Thymus (tissue), 11 donors: Measurements from ENCODE around the gene CD207. TPM values are rescaled to one million over a fixed set of nuclear protein-coding genes. Genes with fewer than 3 reads are reported as not detected.
"Not testable (repeated sequence)": the region's sequence is repeated elsewhere in the genome, so short reads cannot be mapped to it uniquely, and the experiment has no call there.

Experiments used
- DNase-seq, 9 donors: peaks; one replicate each; pipeline ENCODE4 v3.0.0-alpha.2; 2013; ENCODE audit warnings: low spot score in 9 of 9, low read depth in 6 of 9, missing footprints in 1 of 9
- H3K27ac ChIP-seq, 2 donors: one replicate each; pipeline ENCODE4 v1.5.1; 2013; ENCODE audit warnings: control low read depth in 1 of 2, low read depth in 1 of 2, low read length in 1 of 2, mild to moderate bottlenecking in 1 of 2, moderate library complexity in 1 of 2
- H3K27me3 ChIP-seq, 2 donors: one replicate each; pipeline ENCODE4 v1.5.1; 2013; ENCODE audit warnings: low read length in 1 of 2; ENCODE audit not compliant: control insufficient read depth in 2 of 2, insufficient read depth in 1 of 2
- H3K36me3 ChIP-seq, 2 donors: one replicate each; pipeline ENCODE4 v1.5.1; 2013; ENCODE audit warnings: low read length in 1 of 2, mild to moderate bottlenecking in 1 of 2, moderate library complexity in 1 of 2; ENCODE audit not compliant: control insufficient read depth in 2 of 2, insufficient read depth in 2 of 2
- H3K4me1 ChIP-seq, 2 donors: one replicate each; pipeline ENCODE4 v1.5.1; 2013; ENCODE audit warnings: low read length in 2 of 2; ENCODE audit not compliant: control insufficient read depth in 2 of 2, insufficient read depth in 2 of 2
- H3K4me3 ChIP-seq, 2 donors: one replicate each; pipeline ENCODE4 v1.5.1; 2013; ENCODE audit warnings: low read length in 2 of 2, control low read depth in 1 of 2, mild to moderate bottlenecking in 1 of 2
- H3K9me3 ChIP-seq, 2 donors: one replicate each; pipeline ENCODE4 v1.5.1; 2013; ENCODE audit warnings: low read length in 1 of 2, mild to moderate bottlenecking in 1 of 2; ENCODE audit not compliant: control insufficient read depth in 2 of 2, insufficient read depth in 1 of 2
- WGBS: extraction: QIAGEN DNeasy Blood & Tissue Kit; methylation state at CpG from one replicate; pipeline ENCODE4 v1.1.7; 2013; 5-methylcytosine and 5-hydroxymethylcytosine counted together
- polyA plus RNA-seq: library from polyadenylated mRNA; stranded (reverse); fragments of 200-250 nt; gene quantifications from one replicate; pipeline ENCODE4 v1.2.3, GENCODE V29; 2013
- total RNA-seq: library from RNA; stranded (reverse); fragments of 120-200 nt; gene quantifications from one replicate; pipeline ENCODE4 v1.2.4, GENCODE V29; 2013
- donor health status: healthy.

CD207 gene
- total and polyA plus RNA-seq, 2 donors = 0.99 to 2.6 TPM

DNA sequence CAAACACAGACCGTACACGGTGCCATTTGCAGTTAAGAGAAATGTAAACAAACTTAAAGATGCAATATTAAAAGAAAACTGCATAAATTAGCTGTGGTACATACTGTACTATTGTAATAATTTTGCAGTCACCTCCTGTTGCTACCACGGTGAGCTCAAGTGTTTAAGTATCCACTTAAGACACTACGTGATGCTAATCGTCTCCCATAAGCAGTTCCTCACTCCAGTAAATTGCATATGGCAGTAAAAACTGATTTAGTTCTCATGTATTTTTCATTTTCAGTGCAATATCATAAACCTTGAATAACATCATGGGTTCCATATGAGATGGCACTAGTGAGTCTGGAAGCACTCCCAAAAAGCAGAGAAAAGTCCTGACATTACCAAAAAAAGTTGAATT is 29.6 kb downstream of the CD207 start:
- 85% methylated on average over 5 of the region's 5 CpGs for WGBS
- H3K4me1 ChIP-seq = no peaks in the 10 kb centered on the region
- no peak overlapping the region for H3K27ac ChIP-seq
- no peak overlapping the region for H3K4me3 ChIP-seq
- H3K9me3 ChIP-seq = no peaks in the 10 kb centered on the region
- no peaks in the 10 kb centered on the region for H3K36me3 ChIP-seq
- no peak for DNase-seq
- H3K27me3 ChIP-seq = peaks cover 0 to 10% of the 10 kb centered on the region in 2 donors

DNA sequence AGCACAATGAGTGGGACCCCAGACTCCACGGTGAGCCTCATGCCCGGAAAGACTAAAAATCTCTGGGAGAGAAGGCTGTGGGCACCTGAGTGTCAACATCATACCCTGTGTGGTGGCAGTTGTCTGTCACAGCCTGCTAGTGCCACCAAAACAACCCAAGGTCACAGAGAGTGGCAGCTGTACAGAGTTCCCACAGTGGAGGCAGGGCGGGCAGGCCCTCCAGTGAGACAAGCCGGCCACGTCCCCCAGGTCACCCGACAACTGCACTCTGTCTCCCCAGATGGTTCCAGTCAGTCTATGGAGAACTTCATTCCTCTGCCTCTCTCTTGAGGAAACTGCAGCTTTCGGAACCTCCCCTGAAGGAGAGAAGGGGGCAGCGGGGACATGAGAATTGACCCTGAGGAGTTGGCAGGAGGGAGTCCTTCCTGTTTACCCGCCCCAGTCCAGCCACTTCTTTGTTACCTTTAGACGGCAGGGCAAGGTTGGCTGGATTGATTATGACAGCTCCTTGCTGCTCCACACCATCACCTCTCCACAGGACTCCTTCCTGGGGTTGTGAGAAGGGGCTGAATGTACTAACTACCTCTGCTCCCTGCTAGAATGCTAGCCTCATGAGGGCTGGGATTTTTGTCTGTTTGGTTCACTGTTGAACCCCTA is 33.9 kb downstream of the CD207 start:
- Histone ChIP-seq H3K27ac (no peak overlapping the region), H3K4me3 (no peak overlapping the region), H3K36me3 (no peaks in the 10 kb centered on the region), H3K9me3 (no peaks in the 10 kb centered on the region), H3K4me1 (no peaks in the 10 kb centered on the region), H3K27me3 (peaks cover 0 to 17% of the 10 kb centered on the region in 2 donors)
- DNase-seq = no peak
- 82% methylated on average over 10 of the region's 10 CpGs for WGBS

DNA sequence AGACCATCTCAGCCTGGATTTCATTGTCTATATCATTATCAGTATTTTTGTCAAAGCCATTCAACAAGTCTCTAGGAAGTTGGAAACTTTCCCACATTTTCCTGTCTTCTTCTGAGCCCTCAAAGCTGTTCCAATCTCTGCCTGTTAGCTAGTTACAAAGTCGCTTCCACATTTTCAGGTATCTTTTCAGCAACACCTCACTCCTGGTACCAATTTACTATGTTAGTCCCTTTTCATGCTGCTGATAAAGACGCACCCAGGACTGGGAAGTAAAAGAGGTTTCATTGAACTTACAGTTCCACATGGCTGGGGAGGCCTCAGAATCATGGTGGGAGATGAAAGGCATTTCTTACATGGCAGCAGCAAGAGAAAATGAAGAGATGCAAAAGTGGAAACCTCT is 35.9 kb downstream of the CD207 start:
- H3K27me3 ChIP-seq = peaks cover 0 to 25% of the 10 kb centered on the region in 2 donors
- H3K4me3 ChIP-seq = no peak overlapping the region
- 95% methylated on average over 2 of the region's 2 CpGs for WGBS
- no peak overlapping the region for H3K27ac ChIP-seq
- no peaks in the 10 kb centered on the region for H3K36me3 ChIP-seq
- no peaks in the 10 kb centered on the region for H3K4me1 ChIP-seq
- DNase-seq = no peak
- H3K9me3 ChIP-seq = no peaks in the 10 kb centered on the region

DNA sequence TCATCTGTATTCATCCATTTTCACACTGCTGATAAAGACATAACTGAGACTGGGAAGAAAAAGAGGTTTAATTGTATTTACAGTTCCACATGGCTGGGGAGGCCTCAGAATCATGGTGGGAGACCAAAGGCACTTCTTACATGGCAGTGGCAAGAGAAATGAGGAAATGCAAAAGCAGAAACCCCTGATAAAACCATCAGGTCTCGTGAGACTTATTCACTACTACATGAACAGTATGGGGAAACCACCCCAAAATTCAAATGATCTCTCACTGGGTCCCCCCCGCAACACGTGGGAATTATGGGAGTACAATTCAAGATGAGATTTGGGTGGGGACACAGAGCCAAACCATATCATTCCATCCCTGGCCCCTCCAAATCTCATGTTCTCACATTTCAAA is 37.6 kb downstream of the CD207 start:
- not testable (repeated sequence) for H3K4me3 ChIP-seq, H3K4me1 ChIP-seq, H3K27ac ChIP-seq, H3K36me3 ChIP-seq, H3K9me3 ChIP-seq, DNase-seq
- WGBS = 91% methylated on average over 3 of the region's 3 CpGs
- H3K27me3 ChIP-seq = peaks cover 3 to 38% of the 10 kb centered on the region in 2 donors

DNA sequence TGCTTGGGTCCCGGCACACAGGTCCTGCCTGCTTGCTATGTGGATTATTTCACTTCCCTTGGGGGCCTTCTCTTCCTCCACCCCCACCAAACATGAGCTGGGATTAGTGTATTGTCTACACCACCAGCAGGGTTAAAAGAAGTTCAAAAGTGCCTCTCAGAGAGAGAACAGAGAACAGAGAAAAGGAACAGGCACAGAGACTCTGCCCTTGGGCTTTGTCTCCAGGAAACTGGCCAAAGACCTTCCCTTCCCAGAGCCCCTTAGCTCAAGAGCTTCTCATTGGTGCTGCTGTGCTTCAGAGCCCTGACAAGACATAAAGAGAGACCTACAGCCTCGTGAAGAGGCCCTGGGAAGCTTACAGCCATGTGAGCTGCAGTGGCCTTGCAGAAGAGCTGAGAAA is 38.1 kb downstream of the CD207 start:
- no peak for DNase-seq
- no peaks in the 10 kb centered on the region for H3K9me3 ChIP-seq
- H3K4me1 ChIP-seq = no peaks in the 10 kb centered on the region
- H3K27ac ChIP-seq = no peak overlapping the region
- no peak overlapping the region for H3K4me3 ChIP-seq
- no peaks in the 10 kb centered on the region for H3K36me3 ChIP-seq
- WGBS = 75% methylated on average over 2 of the region's 2 CpGs
- H3K27me3 ChIP-seq = peaks cover 3 to 38% of the 10 kb centered on the region in 2 donors

DNA sequence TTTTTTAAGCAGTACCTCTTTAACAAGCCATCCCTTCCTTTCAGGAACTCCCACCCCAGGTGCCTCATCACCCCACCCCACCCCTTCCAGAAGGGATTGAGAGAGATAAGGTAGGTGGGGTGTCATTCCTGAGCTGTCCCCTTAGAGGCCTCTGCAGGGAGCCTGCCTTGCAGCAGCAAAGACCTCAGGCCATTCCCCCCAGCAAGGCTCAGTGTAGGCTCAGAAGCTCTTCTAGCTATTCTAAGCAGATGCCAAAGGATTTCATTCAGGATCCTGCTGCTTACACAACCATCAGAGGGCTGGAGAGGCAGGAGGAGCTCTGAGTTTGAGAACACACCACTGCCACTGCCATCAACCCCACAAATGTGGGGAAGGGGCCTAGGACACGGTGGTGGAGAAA is 39.4 kb downstream of the CD207 start:
- WGBS = 90% methylated on average over 1 of the region's 1 CpG
- Histone ChIP-seq H3K27me3 (peaks cover 13 to 44% of the 10 kb centered on the region in 2 donors), H3K9me3 (no peaks in the 10 kb centered on the region), H3K4me3 (no peak overlapping the region), H3K36me3 (no peaks in the 10 kb centered on the region), H3K4me1 (no peaks in the 10 kb centered on the region), H3K27ac (no peak overlapping the region)
- no peak for DNase-seq

DNA sequence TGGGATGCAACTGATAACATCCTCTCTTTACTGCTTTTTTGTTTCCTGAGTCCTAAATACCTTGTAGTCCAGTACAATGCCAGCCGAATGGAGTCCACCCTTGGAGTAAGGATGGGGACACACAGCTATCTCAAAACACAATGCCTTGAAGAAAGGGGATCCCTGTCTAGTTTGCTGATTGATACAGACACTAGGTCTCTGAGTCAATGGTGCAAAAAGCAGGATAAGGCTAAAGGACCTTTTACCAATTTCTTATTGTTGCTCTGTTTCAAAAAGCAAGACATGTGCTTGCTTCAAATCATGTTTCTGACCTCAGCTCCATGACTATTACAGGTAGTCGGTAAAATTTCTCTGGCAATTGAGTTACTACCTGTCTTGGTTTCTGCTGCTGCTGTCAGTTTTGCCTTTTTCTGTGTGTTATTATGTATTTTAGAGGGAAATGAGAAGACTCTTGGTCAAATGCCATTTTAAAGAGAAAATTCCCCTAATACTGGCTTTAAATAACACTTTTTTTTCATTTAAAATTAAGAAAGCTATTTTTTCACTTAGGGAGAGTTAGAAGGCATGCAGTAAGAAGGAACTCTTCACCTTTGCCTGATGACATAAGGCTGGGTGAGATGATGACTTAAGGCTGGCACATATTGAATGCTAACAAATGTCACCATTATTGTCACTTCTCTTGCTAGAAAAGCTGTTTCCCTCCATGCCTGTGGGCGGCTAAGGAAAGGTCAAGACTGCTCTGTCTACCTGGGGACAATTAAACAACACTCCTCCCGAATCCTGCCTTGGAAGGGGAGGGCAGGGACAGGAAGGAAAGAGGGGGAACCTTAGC is 40.2 kb downstream of the CD207 start:
- Histone ChIP-seq H3K27me3 (peaks cover 20 to 49% of the 10 kb centered on the region in 2 donors), H3K9me3 (no peaks in the 10 kb centered on the region), H3K27ac (no peak overlapping the region), H3K4me3 (no peak overlapping the region), H3K4me1 (no peaks in the 10 kb centered on the region), H3K36me3 (no peaks in the 10 kb centered on the region)
- no peak for DNase-seq
- 91% methylated on average over 4 of the region's 4 CpGs for WGBS

DNA sequence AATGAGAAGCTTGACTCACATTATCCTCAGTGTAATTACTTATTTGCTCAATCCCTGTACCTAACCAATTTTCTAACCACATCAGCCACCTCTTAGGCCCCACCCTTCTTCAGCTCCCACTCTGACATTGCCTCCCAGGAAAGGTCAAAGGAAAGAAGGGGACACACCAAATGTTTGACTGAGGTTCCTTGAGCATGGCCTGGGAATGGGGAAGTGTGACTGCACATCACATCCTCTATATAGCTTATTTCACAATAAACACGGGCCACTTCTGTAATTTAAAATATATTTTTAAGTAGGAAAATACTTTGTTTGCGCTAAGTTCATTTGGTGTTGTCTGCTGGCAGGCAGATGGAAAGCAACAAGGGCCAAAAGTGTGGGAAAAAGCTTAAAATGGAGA is 42.2 kb downstream of the CD207 start:
- no peak overlapping the region for H3K27ac ChIP-seq
- H3K9me3 ChIP-seq = no peaks in the 10 kb centered on the region
- 51% methylated on average over 2 of the region's 2 CpGs for WGBS
- peaks cover 34 to 67% of the 10 kb centered on the region in 2 donors for H3K27me3 ChIP-seq
- H3K4me1 ChIP-seq = peaks cover 0 to 5% of the 10 kb centered on the region in 2 donors
- DNase-seq = no peak
- no peak overlapping the region for H3K4me3 ChIP-seq
- H3K36me3 ChIP-seq = no peaks in the 10 kb centered on the region

DNA sequence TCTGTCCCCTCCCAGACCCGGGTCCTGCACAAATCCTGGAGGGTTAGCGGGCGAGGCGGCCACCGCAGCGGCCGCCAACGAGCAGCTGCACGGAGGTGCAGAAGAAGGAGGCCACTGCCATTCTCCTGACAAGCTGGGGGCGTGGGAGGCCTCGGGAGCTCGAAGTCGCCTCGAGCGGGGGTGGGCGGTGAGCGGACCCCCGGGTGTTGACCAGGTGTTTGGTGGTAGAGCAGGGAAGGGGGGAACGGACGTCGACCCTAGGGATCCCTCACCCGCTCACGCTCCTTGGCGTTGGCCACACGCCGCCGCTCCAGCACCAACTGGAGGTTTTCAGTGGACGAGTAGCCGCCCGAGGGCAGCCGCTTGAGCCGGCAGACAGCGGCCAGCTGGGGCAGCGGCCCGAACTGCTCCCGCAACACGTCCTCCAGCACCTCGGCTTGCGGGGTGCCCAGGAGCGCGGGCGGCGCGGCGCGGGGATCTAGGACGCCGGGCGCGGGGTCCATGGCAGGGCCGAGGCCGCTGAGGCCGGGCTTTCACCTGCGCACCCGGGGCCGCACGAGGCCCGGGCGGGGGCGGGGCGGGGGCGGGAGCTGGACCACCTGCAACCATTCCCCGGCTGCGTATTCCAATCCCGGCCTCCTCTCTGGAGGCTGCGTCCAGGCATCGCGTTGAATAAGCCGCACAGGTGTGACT is 45.3 kb downstream of the CD207 start, which contains the start of gene FIGLA:
FIGLA (minus strand) TSS at position 508 of the 693 bp plus-strand sequence; CDS start at position 503, 5 bp downstream.
- Histone ChIP-seq H3K4me3 (no peak within 1 kb of the TSS), H3K4me1 (peaks cover 0 to 5% of the 10 kb centered on the region in 2 donors), H3K27ac (no peak within 1 kb of the TSS), H3K9me3 (no peaks in the 10 kb centered on the region), H3K27me3 (peaks cover 45 to 80% of the 10 kb centered on the region in 2 donors), H3K36me3 (no peaks in the 10 kb centered on the region)
- no peak for DNase-seq
- 5% methylated on average over 69 of the region's 69 CpGs for WGBS
